Neural progenitor cell (in vitro differentiated cells): Measurements from ENCODE around the gene SLC6A3.

ENCODE experiments used
- EZH2 ChIP-seq: fragments of 200-600 bp; sonication (generic); IDR thresholded peaks from 2 replicates; pipeline ENCODE4 v1.6.1; 2017; ENCODE audit warnings: antibody characterized with exemption, mild to moderate bottlenecking, moderate library complexity
- EZH2phosphoT487 ChIP-seq: fragments of 200-600 bp; sonication (generic); IDR thresholded peaks from 2 replicates; pipeline ENCODE4 v1.6.1; 2017; ENCODE audit warnings: antibody characterized with exemption
- TF ChIP-seq, protein P1 (sequence below): fragments of 200-600 bp; sonication (generic); IDR thresholded peaks from 2 replicates; pipeline ENCODE4 v1.5.1; 2017; ENCODE audit warnings: antibody characterized with exemption, mild to moderate bottlenecking

DNA sequence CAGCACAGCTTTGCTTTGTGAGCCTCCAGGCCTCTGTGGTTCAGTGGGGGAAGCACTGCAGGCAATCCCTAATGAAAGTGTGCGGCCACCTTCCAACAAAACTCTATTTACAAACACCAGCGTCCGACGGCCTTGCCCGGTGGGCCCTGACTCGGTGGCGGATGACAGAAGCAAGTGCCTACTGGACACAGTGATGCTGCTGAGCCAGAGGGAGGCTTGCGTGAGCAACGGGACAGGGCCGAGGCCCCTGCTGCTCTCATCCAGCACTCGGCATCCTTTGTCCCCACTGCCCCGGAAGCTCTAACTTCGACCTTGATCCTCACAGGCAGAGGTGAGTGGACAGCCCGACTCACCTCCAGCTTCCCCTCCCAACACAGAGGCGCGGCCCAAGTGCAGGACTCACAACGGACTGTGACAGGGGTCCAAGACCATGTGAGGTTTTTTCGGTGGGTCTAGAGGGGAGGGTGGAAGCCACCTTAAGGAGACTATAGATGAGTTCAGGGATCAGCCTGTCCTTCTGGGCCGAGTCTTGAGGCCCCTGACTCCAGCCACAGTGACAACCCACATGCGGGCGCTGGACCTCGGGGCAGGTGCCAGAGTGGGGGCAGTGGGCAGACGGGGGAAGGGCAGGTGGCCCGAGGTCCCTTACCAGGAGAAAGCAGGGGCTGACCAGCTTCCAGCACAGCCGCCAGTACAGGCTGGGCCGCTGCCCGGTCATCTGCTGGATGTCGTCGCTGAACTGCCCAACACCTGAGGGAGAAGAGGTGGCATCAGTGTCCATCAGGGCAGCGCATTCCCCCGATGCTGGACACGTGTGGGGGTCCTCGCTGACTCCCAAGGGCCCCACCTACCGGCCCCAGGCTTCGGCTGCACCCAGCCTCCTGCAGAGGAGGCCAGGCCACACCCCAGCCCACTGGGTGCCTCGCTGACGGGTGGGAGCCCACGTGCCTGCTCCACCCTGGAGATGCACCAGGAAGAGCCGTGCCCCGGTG is 39.4 kb downstream of the SLC6A3 start:
- TF ChIP-seq, protein P1, sequence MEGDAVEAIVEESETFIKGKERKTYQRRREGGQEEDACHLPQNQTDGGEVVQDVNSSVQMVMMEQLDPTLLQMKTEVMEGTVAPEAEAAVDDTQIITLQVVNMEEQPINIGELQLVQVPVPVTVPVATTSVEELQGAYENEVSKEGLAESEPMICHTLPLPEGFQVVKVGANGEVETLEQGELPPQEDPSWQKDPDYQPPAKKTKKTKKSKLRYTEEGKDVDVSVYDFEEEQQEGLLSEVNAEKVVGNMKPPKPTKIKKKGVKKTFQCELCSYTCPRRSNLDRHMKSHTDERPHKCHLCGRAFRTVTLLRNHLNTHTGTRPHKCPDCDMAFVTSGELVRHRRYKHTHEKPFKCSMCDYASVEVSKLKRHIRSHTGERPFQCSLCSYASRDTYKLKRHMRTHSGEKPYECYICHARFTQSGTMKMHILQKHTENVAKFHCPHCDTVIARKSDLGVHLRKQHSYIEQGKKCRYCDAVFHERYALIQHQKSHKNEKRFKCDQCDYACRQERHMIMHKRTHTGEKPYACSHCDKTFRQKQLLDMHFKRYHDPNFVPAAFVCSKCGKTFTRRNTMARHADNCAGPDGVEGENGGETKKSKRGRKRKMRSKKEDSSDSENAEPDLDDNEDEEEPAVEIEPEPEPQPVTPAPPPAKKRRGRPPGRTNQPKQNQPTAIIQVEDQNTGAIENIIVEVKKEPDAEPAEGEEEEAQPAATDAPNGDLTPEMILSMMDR: no peak
- no peak for TF ChIP-seq EZH2
- TF ChIP-seq EZH2phosphoT487: no peak
